PC-3 (cell line): Measurements from ENCODE around the gene DST. TPM values are rescaled to one million over a fixed set of nuclear protein-coding genes. Genes with fewer than 3 reads are reported as not detected.

Experiments used
- ATAC-seq: fragments of 200-7000 bp; cut with Tn5 transposase; 2 replicates; pipeline ENCODE4 v1.9.1; 2020; ENCODE audit warnings: mild to moderate bottlenecking, moderate library complexity
- BruUV-seq: library from RNA; stranded (reverse); fragments of 400-500 nt; replicated peaks from 2 replicates; lab custom pipeline; 2021; lab: Mats Ljungman, UMichigan
- CTCF ChIA-PET: fragments of 300-600 bp; sonication (Branson Sonifier 250); formaldehyde crosslinking; loops from one replicate; lab custom pipeline; 2022; ENCODE audit warnings: antibody characterized with exemption; lab: Charles Lee
- POLR2A ChIA-PET: fragments of 300-600 bp; sonication (Branson Sonifier 250); formaldehyde crosslinking; loops from one replicate; lab custom pipeline; 2022; ENCODE audit warnings: antibody characterized with exemption; ENCODE audit not compliant: unreplicated experiment; lab: Charles Lee
- DNase-seq: peaks from one replicate; pipeline ENCODE4 v3.0.0-alpha.2; 2015
- H2AFZ ChIP-seq: fragments of 300-600 bp; sonication (generic); 2 replicates; pipeline ENCODE4 v1.6.0; 2016; ENCODE audit warnings: antibody characterized with exemption, low read length
- H3F3A ChIP-seq: fragments of 300-600 bp; sonication (generic); one replicate; pipeline ENCODE4 v1.6.0; 2017; ENCODE audit warnings: antibody characterized with exemption, low read length, control low read depth, mild to moderate bottlenecking; ENCODE audit not compliant: unreplicated experiment
- H3K27ac ChIP-seq: fragments of 300-600 bp; sonication (generic); 2 replicates; pipeline ENCODE4 v1.5.1; 2016; ENCODE audit warnings: mild to moderate bottlenecking, low read length
- H3K27me3 ChIP-seq: fragments of 300-600 bp; sonication (generic); 2 replicates; pipeline ENCODE4 v1.6.1; 2016; ENCODE audit warnings: low read length, mixed read lengths
- H3K36me3 ChIP-seq: fragments of 300-600 bp; sonication (generic); 2 replicates; pipeline ENCODE4 v1.6.1; 2016; ENCODE audit warnings: low read depth, mixed run types, low read length, mixed read lengths
- H3K4me1 ChIP-seq: fragments of 300-600 bp; sonication (generic); 2 replicates; pipeline ENCODE4 v1.5.1; 2016; ENCODE audit warnings: low read length; ENCODE audit not compliant: insufficient read depth
- H3K4me2 ChIP-seq: fragments of 300-600 bp; sonication (generic); 2 replicates; pipeline ENCODE4 v1.6.0; 2016; ENCODE audit warnings: low read length
- H3K4me3 ChIP-seq: fragments of 300-600 bp; sonication (generic); 2 replicates; pipeline ENCODE4 v1.5.1; 2016; ENCODE audit warnings: mild to moderate bottlenecking, low read length, mixed read lengths
- H3K79me2 ChIP-seq: fragments of 300-600 bp; sonication (generic); 2 replicates; pipeline ENCODE4 v1.6.1; 2017; ENCODE audit warnings: low read length, mixed read lengths
- H3K9ac ChIP-seq: fragments of 300-600 bp; sonication (generic); 2 replicates; pipeline ENCODE4 v1.6.0; 2016; ENCODE audit warnings: mild to moderate bottlenecking, low read length
- H3K9me2 ChIP-seq: fragments of 300-600 bp; sonication (generic); replicated peaks from 2 replicates; pipeline ENCODE4 v1.6.1; 2016; ENCODE audit warnings: mixed run types, low read length, mixed read lengths
- H3K9me3 ChIP-seq: fragments of 300-600 bp; sonication (generic); 2 replicates; pipeline ENCODE4 v1.6.1; 2016; ENCODE audit warnings: low read length, mixed read lengths
- H4K20me1 ChIP-seq: fragments of 300-600 bp; sonication (generic); 2 replicates; pipeline ENCODE4 v1.6.1; 2016; ENCODE audit warnings: low read length, mixed read lengths
- EZH2 ChIP-seq: fragments of 300-600 bp; sonication (generic); IDR thresholded peaks from one replicate; pipeline ENCODE4 v1.6.1; 2017; ENCODE audit warnings: antibody characterized with exemption, mild to moderate bottlenecking, low read length; ENCODE audit not compliant: unreplicated experiment
- EZH2phosphoT487 ChIP-seq: fragments of 300-600 bp; sonication (generic); IDR thresholded peaks from 2 replicates; pipeline ENCODE4 v1.6.1; 2018; ENCODE audit warnings: mild to moderate bottlenecking, antibody characterized with exemption, low read length, borderline replicate concordance
- intact Hi-C: fragments of 100-400 bp; cut with micrococcal nuclease; formaldehyde crosslinking; loops from 2 replicates; pipeline ENCODE4 v1.9.0; 2023
- total RNA-seq: library from RNA; depleted of rRNA; stranded (reverse); fragments of >200 nt; gene quantifications from 2 replicates; pipeline ENCODE4 v1.2.3, GENCODE V29; 2014
- TF ChIP-seq, protein P1 (sequence below): fragments of 300-600 bp; sonication (generic); conservative IDR thresholded peaks from 2 replicates; pipeline ENCODE4 v1.5.1; 2017; ENCODE audit warnings: antibody characterized with exemption, low read depth, mild to moderate bottlenecking, low read length

DST gene
- total RNA-seq, 1 experiment from 2014 or later = 81.5 TPM

DNA sequence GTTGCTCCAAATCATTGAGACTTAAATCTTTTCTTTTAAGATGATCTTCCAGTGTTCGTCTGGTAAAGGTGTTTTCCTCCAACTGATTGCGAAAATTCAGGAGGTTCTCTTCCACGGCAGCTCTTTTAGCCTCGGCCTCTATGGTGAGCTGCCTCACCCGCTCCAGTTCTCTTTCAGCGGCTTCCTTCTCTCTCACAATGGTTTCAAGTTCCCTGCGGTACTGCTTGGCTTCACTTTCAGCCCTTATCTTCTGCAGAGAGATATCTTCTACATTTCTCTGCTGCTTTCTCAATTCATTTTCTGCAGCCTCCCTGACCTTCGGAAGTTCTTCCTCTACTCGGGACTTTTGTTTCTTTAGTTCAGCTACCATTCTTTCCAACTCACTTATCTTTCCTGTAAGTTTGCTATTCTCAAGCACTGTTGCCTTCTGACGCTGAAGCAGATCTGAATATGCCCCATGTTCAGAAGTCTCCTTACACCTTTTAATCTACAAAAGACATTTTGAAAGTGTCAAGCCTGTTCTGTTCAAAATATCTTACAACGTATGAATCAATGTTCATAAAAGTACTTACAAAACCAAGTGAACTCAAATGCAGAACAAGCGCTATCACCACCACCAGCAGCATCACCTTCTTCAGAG, 22.3 kb downstream of the DST start:
- no peaks in the 10 kb centered on the region for H4K20me1 ChIP-seq
- H2AFZ ChIP-seq = no peak overlapping the region
- H3K9me2 ChIP-seq = no peaks in the 10 kb centered on the region
- no peak overlapping the region for H3K4me3 ChIP-seq
- ChIA-PET POLR2A (no interaction called here), CTCF (interaction anchor here (0.6 kb wide), 1 partner anchor 199 kb away, joined by 5 read pairs; no protein-coding TSS in a partner anchor)
- no peaks in the 10 kb centered on the region for H3K79me2 ChIP-seq
- no TSS peak for BruUV-seq
- H3K4me1 ChIP-seq = peaks cover 6% of the 10 kb centered on the region
- H3F3A ChIP-seq = no peaks in the 10 kb centered on the region
- no peaks in the 10 kb centered on the region for H3K9me3 ChIP-seq
- ATAC-seq (no peak), DNase-seq (no peak)
- no peak overlapping the region for H3K9ac ChIP-seq
- no peak for TF ChIP-seq EZH2phosphoT487
- TF ChIP-seq, protein P1, sequence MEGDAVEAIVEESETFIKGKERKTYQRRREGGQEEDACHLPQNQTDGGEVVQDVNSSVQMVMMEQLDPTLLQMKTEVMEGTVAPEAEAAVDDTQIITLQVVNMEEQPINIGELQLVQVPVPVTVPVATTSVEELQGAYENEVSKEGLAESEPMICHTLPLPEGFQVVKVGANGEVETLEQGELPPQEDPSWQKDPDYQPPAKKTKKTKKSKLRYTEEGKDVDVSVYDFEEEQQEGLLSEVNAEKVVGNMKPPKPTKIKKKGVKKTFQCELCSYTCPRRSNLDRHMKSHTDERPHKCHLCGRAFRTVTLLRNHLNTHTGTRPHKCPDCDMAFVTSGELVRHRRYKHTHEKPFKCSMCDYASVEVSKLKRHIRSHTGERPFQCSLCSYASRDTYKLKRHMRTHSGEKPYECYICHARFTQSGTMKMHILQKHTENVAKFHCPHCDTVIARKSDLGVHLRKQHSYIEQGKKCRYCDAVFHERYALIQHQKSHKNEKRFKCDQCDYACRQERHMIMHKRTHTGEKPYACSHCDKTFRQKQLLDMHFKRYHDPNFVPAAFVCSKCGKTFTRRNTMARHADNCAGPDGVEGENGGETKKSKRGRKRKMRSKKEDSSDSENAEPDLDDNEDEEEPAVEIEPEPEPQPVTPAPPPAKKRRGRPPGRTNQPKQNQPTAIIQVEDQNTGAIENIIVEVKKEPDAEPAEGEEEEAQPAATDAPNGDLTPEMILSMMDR = no peak
- TF ChIP-seq EZH2 = no peak
- peaks cover 8% of the 10 kb centered on the region; the same call in 1 of the 2 replicates for H3K36me3 ChIP-seq
- no peak overlapping the region for H3K4me2 ChIP-seq
- no peaks in the 10 kb centered on the region for H3K27me3 ChIP-seq
- H3K27ac ChIP-seq = no peak overlapping the region
- intact Hi-C loops = no loop called here

DNA sequence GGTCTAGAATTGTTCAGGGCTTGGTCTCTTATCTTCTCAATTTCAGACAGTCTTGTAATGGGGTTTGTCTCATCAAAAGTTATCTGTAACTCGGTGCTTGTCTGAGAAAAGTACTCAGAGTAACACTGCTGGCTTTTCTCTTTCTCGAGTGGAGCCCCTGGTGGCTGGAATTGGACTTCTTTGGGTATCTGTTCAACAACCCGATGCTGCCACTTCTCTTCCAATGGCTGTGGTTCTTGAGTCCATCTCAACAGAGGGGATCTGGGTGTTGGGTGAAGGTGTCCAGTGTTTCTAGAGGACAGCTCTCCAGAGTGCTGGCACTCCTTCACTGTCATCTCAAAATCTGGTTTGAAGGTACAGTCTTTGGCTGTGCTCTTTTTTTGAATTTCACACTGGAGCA, 24.6 kb downstream of the DST start:
- Histone ChIP-seq H3K9me3 (no peaks in the 10 kb centered on the region), H3K4me1 (no peaks in the 10 kb centered on the region), H3K4me2 (no peak overlapping the region), H3K27ac (no peak overlapping the region), H3K4me3 (no peak overlapping the region), H3K79me2 (no peaks in the 10 kb centered on the region), H3K27me3 (no peaks in the 10 kb centered on the region), H3K9ac (no peak overlapping the region), H3K36me3 (peaks cover 8% of the 10 kb centered on the region; the same call in 1 of the 2 replicates), H2AFZ (no peak overlapping the region), H3F3A (no peaks in the 10 kb centered on the region), H4K20me1 (no peaks in the 10 kb centered on the region), H3K9me2 (no peaks in the 10 kb centered on the region)
- ChIA-PET POLR2A (no interaction called here), CTCF (no interaction called here)
- DNase-seq = peak; percentile 20
- BruUV-seq = no TSS peak
- TF ChIP-seq, protein P1 = peak; percentile 53
- TF ChIP-seq EZH2 = no peak
- intact Hi-C loops = no loop called here
- no peak for ATAC-seq

DNA sequence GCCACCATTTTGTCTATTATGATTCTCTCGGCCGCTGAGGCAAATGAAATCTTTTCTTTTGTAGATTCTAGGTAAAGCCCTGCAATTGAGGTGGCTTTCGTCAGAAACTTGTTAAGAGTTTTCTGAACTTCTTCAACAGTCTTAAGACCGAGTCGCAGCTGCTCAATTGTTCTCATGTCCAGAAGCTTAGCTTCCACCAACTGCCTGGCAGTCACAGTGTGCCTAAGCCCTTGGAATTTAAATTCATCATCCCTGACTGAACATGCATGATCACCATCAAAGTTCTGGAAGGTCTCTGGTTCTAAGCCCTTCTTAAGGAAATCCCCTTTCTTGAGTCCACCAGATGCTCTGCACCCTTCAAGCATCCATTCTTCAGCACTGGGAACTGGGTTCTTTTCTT, 25.7 kb downstream of the DST start:
- Histone ChIP-seq H3K9me2 (no peaks in the 10 kb centered on the region), H3K27me3 (no peaks in the 10 kb centered on the region), H3K9me3 (no peaks in the 10 kb centered on the region), H3K4me1 (no peaks in the 10 kb centered on the region), H4K20me1 (no peaks in the 10 kb centered on the region), H2AFZ (no peak overlapping the region), H3K4me2 (no peak overlapping the region), H3K36me3 (peaks cover 8% of the 10 kb centered on the region; the same call in 1 of the 2 replicates), H3K9ac (no peak overlapping the region), H3K27ac (no peak overlapping the region), H3K79me2 (no peaks in the 10 kb centered on the region), H3F3A (no peaks in the 10 kb centered on the region), H3K4me3 (no peak overlapping the region)
- DNase-seq (no peak), ATAC-seq (no peak)
- POLR2A ChIA-PET = no interaction called here
- TF ChIP-seq EZH2phosphoT487 (no peak), EZH2 (no peak)
- TF ChIP-seq, protein P1 = no peak
- intact Hi-C loops = no loop called here
- CTCF ChIA-PET = no interaction called here
- no TSS peak for BruUV-seq
